HG02840 (cell line): Measurements from ENCODE around the gene LRFN3.
A peak's percentile ranks its signal among the peaks of the same experiment; 100 is the strongest.
"Not testable (repeated sequence)": the region's sequence is repeated elsewhere in the genome, so short reads cannot be mapped to it uniquely, and the experiment has no call there.

Source experiments
- ATAC-seq: cut with Tn5 transposase; IDR thresholded peaks from one replicate; pipeline ENCODE4 v1.9.1; 2021; ENCODE audit warnings: mild to moderate bottlenecking, moderate library complexity, moderate number of reproducible peaks; ENCODE audit not compliant: unreplicated experiment, low FRiP score

LRFN3 gene, protein sequence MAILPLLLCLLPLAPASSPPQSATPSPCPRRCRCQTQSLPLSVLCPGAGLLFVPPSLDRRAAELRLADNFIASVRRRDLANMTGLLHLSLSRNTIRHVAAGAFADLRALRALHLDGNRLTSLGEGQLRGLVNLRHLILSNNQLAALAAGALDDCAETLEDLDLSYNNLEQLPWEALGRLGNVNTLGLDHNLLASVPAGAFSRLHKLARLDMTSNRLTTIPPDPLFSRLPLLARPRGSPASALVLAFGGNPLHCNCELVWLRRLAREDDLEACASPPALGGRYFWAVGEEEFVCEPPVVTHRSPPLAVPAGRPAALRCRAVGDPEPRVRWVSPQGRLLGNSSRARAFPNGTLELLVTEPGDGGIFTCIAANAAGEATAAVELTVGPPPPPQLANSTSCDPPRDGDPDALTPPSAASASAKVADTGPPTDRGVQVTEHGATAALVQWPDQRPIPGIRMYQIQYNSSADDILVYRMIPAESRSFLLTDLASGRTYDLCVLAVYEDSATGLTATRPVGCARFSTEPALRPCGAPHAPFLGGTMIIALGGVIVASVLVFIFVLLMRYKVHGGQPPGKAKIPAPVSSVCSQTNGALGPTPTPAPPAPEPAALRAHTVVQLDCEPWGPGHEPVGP

DNA sequence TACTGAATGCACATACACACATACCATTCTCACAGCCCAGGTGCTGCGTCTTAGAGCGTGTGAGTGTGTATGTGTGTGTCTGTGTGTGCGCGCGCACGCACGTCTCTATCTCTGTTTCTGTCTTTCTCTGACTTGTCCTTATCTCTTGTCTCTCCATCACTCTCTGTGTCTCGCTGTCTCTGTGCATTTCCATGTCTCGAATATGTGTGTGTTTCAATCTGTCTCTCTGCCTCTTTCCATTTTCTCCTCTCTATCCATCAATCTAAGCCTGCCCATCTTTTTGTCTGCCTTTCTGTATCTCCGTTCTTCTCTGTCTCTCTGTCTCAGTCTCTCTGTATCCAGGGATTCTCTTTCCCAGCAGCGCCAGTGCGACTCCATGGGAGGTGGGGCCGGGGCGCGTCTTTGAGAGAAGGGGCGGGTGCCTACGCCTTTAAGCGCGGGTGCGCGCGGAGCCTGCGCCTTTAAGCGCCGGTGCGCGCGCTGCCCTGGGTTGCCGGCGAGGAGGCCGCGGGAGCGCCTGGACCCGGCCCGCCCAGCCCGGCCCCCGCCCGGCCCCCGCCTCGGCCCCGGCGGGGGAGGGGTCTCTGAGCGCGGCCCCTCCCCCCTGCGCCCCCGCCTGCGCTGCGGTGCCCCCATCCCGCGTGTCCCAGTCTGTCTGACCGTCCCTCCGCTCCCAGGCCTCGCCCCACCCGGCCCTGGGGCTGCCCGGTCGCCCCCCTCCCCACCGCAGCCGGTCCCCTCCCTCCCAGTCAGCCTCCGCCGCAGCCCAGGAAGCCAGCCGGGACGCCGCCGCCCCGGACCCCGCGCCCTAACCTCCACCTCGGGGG is at the start of gene LRFN3:
Gene LRFN3, plus strand, starts transcription at position 464 of the 827 bp plus-strand sequence. CDS start 3,052 bp downstream, outside the sequence.
- no peak for ATAC-seq

DNA sequence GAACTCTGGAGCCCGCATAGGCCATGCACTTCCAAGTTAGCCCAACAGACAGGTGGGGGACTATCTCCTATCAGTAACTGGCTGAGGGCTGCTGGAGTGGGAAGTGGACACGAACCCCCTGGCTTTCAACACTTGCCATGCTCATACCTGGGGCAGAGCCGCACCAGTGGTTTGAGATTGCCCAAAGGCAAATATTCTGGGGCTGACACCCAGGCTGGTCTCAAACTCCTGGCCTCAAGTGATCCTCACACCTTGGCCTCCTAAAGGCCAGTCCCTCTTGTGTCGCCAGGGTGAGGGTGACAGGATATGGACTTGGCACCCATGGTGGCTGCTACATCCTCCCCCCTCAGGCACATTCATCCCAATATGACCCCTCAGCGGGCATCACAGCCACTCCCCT is 49.0 kb upstream of the LRFN3 start:
- ATAC-seq, result no peak

DNA sequence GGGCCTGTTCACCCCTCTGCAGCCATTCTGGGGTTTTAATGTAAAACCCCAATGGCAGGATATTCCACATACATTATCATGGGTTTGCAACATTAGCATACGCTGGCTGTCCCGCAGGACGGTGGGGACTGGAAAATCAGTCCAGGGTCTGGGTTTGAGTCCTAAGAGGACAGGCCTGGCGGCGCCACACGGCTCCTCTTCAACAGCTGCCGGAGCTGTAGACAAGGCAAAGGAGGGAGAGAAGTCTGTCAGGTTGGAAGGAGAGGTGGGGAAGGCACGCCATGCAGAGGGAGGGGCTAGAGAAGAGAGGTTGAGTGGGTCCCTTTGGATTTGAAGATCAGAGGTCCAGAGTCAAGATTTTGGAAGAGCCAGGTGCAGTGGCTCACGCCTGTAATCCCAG is 47.8 kb upstream of the LRFN3 start:
- ATAC-seq, result no peak

DNA sequence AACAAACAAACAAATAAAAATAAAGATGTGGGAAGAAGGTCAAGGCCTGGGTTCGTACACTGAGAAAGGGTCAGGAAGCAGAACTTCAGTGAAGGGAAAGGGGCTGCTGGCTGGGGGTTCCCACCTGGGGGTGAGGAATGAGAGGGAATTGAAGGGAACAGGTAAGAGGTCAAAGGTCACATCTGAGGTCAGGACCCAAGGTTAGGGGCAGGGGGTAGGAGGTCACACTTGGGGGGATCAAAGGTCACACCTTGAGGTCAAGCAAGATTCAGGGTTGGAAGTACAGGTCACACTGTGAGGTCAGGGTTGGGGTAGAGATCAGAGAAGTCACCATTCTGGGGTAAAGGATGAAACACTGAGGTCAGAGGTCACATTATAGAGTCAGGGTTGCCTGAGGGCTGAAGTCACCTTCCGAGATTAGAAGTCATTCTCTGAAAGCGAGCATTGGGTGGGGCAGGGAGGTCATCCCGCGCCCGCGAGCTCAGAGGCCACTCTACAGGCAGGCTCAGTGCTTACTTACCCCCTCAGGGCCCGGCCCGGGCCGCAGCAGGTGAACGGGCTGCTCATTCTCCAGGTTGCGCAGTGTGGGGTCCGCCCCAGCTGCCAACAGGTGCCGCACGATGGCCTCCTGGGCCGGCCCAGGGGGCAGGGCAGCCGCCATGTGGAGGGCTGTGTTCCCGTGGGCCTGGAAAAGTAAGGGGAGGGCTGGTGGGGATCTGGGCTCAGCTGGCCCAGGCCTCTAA is 46.6 kb upstream of the LRFN3 start:
- ATAC-seq, result no peak

DNA sequence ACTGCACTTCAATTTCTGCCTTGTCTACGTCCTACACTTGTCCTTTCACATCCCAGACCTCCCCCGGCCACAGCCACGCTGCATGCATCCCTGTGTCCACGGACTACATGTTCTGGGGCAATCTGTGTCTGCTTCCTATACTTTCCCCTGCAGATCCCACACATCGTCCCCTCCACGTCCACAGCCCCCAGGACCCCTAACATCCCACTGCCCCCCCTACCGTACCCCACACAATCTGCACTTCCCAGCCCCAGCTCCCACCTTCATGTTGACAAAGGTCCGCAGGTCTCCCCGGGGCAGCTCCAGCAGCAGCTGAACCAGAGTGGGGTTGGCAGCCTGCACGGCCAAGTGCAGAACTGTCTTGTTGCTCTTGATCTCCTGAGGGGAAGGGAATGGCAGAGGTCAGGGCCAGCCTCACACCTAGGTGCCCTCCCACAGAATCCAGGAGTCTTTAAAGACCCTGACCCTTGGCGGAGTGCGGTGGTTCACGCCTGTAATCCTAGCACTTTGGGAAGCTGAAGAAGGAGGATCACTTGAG is 46.0 kb upstream of the LRFN3 start:
- no peak for ATAC-seq

DNA sequence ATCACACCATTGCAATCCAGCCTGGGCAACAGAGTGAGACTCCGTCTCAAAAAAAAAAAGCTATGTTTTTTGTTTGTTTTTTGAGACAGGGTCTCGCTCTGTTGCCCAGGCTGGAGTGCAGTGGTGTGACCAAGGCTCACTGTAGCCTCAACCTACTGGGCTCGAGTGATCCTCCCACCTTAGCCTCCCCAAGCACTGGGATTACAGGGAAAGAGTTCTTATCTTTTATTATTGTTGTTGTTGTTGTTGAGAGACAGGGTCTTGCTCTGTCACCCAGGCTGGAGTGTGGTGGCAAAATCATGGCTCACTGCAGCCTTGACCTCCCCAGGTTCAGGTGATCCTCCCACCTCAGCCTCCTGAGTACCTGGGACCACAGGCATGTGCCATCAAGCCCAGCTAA is 44.4 kb upstream of the LRFN3 start:
- ATAC-seq, result not testable (repeated sequence)

DNA sequence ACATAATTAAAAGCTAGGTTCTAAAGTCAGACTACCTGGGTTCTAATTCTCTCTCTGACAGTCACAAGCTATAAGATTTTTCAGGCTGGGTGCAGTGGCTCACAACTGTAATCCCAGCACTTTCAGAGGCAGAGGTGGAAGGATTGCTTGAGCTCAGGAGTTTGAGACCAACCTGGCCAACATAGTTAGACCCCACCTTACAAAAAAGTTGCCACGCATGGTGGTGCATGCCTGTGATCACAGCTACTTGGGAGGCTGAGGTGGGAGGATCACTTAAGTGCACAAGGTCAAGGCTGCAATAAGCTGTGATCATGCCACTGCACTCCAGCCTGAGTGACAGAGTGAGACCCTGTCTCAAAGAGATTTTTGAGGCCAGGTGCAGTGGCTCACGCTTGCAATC is 41.8 kb upstream of the LRFN3 start:
- no peak for ATAC-seq

DNA sequence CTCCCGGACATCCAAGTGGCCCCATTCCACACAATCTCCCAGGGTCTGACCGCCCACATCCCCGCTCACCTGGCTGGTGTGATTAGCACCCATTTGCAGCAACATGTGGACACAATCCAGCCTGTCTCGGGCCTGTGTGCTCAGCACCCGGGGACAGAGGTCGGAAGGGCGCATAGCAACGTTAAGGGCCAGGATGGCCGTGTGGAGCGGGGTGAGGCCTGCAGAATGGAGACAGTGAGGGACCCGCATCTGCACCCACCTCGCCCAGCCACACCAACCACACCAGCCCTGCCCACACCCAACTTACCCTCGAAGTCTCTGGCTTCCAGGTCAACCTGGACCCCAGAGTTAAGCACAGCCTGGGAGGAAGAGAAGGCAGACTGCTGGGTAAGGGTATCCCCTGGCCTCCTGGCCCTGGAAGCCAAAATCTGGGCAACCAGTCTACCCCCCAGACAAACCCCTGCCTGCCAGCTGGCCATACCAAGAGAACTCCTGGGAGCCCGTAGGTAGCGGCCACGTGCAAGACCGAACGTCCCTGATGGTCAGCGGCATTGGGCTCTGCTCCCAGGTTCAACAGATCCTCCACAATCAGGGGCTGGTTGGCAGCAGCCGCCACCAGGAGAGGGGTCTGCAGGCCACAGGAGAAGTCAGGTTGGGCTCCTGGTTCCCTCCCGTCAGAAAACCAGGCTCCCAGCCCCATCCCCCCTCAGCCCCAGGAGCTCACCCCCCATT is 40.1 kb upstream of the LRFN3 start:
- no peak for ATAC-seq

DNA sequence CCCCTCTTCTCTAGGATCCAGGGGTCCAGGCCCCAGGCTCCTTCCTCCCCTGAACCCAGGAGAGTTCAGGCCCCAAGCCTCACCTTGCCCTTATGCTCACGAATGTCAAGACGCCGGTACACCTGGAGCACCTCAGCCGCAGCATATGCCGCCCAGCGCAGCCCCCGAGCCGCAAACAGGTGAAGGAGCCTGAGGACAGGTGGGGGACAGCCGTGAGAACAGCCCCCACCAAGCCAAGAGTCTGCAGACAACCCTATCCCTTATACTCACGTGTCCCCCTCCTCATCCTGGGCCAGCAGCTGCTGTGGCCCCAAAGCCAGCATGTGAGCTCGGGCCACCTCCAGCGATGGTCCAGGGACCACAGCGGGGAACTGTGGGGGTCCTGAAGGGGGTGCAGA is 39.5 kb upstream of the LRFN3 start:
- no peak for ATAC-seq

DNA sequence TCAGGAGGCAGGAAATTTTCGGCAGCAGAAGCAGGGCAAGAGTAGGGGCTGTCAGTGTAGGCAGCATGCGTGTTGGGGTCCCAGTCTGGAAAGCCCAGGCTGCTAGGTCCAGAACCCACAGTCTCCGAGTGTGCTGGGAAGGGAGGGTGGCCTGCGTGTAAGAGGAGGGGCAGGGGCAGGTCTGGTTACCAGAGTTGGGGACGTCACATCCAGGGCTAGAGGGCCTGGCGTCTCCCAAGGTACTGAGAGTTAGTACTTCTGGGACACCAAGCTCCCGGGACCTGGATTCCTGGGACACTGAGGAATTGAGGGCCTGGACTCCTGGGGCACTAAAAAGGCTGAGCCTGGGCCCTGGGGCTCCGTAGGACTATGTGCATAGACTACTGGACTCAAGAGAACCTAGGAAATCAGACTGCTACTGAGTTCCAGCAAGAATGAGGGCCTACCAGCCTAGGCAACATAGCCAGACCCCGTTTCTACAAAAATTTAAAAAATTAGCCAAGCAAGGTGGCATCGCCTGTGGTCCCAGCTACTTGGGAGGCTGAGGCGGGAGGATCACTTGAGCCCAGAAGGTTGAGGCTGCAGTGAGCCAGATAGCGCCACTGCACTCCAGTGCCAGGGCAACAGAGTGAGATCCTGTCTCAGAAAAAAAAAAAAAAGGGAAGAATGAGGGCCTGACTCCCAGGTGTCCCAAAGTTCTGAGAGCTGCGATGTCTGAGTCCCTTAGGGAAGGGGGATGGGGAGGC is 38.3 kb upstream of the LRFN3 start:
- no peak for ATAC-seq

DNA sequence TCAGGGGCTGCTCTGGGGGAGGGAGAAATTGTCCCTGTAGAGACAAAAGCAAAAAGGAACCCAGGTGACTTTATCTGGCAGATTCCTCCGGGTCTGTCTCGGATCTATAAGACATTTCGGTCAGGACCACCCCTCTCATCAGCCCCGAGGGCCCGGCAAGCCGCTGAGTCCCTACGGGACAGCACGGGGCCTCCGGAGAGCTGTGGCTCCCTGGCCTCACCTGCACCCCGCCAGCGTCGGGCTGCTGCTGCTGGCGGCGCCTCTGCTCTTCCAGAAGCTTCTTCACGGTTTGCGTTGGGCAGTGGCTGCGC is 37.7 kb upstream of the LRFN3 start:
- no peak for ATAC-seq

DNA sequence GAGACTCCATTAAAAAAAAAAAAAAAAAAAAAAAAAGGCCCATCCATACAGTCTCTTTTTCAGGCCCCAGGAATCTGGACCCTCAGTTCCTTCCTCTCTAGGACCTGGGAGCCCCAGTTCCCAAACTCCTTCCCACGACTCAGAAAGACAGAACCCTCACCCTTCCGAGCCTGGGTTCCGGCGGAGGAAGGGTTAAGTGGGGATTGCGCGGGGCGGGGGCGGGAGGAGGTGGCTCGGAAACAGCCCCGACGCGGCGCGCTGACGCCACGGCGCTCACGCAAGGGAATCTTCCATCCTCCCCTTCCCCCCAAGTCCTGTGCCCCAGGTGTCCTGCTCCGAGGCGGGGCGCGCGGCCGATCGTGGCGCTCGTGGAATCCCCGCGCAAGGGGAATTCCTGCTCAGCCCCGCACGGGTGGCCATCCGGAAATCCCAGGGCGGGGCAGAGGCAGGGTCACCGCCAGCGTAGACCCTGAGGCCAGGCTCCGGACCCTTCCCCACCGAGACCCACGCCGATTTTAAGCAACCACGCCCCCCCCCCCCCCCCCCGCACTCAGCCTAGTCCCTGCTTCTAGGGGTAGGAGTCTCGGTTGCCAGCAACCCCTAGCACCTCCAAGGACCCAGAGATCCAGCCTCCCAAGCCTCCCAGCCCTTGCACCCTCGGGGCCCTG is 36.5 kb upstream of the LRFN3 start:
- peak; percentile 36 for ATAC-seq

DNA sequence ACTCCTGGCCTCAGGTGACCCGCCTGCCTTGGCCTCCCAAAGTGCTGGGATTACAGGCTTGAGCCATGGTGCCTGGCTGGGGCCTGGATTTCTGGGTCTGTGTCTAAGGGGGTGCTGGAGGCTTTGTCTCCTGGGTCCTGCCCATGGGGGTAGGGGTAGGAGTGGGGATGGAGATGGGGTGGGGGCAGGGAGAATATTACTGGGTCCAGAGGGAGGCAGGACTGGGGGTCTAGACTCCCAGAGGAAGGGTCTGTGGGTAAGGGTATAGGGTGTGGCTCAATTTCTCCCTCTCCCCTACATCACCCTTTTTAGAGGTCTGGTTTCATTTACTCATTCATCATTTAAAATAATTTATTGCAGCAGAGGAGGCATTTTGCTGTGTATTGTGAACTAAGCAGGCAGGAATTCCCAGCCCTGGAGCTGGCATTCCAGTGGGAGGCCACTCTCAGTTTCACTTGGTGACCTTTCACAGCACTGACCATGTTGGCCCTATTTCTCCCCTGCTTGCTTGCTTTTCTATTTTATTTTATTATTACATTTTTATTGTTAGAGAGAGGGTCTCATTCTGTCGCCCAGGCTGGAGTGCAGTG is 35.0 kb upstream of the LRFN3 start:
- no peak for ATAC-seq

DNA sequence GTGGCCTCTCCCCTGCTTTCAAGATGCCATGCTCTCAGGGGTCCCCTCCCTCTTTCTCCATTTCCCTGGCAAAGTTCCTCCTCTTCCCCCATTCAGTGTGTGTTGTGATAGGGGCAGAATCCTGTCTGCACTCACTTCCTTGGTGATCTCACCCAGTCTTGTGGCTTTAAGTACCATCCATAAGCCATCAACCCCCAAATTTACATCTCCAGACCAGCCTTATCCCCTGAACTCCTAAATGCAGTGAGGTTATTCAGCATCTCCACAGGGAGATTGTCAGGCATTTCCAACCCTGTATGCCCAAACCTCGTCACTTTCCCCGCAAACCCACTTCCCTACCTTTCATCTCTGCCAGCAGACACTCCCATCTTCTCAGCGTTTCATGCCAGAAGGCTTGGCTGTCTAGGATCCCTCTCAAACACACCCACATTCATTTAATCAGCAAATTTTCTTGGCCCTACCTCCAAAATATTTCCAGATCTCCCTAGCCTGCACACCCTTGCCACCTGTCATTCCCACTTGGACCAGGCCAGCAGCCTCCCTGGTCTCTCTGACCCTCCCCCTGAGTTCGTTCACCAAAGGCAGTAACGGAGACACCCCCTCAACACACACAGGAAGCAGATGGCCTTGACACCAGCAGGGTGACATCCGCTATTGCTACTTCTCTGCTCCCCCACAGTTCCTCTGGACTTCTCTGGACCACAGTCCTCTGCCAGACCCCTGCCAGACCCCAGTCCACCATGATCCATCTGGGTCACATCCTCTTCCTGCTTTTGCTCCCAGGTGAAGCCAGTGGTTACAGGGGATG is 34.1 kb upstream of the LRFN3 start, which contains the start of gene HCST:
Gene HCST, plus strand, starts transcription at position 676 of the 808 bp plus-strand sequence. Its CDS starts 65 bp downstream, at position 741.
- no peak for ATAC-seq

DNA sequence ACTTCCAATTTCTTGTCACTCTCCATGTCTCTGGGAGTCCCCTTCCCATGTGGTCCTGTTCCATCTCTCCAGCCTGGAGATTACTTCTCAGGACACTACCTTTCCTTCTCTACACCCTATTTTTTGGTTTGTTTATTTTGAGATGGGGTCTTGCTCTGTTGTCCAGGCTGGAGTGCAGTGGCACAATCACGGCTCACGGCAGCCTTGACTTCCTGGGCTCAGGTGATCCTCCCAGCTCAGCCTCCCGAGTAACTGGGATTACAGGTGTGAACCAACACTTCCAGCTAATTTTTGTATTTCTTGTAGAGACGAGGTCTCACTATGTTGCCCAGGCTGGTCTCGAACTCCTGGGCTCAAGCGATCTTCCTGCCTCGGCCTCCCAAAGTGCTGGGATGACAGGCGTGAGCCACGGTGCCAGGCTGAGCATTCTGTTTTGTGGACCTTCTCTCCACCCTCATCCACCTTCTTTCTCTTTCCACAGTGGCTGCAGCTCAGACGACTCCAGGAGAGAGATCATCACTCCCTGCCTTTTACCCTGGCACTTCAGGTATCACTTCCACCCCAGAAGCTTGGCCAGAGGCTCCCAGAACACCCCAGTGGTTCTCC is 33.2 kb upstream of the LRFN3 start:
- ATAC-seq, result no peak

DNA sequence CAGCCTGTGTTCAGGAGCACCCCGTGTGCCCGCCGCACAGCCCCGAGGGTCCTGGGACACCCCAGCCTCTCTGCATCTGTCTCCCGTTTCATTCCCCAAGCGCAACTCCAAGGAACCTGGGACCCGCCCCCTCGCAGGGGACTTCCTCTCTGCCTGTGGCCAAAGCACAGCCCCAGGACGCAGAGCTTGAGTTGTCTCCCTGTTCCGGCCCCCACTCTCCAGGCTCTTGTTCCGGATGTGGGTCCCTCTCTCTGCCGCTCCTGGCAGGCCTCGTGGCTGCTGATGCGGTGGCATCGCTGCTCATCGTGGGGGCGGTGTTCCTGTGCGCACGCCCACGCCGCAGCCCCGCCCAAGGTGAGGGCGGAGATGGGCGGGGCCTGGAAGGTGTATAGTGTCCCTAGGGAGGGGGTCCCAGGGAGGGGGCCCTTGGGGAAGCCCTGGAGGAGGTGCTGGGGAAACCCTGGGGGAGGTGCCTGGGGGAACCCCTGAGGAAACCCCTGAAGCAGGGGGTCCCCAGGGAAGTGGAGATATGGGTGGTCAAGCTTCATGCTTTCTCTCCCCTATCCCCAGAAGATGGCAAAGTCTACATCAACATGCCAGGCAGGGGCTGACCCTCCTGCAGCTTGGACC is 32.5 kb upstream of the LRFN3 start:
- ATAC-seq, result no peak
